ENCODE results near the gene IL31RA.

IL31RA gene

DNA sequence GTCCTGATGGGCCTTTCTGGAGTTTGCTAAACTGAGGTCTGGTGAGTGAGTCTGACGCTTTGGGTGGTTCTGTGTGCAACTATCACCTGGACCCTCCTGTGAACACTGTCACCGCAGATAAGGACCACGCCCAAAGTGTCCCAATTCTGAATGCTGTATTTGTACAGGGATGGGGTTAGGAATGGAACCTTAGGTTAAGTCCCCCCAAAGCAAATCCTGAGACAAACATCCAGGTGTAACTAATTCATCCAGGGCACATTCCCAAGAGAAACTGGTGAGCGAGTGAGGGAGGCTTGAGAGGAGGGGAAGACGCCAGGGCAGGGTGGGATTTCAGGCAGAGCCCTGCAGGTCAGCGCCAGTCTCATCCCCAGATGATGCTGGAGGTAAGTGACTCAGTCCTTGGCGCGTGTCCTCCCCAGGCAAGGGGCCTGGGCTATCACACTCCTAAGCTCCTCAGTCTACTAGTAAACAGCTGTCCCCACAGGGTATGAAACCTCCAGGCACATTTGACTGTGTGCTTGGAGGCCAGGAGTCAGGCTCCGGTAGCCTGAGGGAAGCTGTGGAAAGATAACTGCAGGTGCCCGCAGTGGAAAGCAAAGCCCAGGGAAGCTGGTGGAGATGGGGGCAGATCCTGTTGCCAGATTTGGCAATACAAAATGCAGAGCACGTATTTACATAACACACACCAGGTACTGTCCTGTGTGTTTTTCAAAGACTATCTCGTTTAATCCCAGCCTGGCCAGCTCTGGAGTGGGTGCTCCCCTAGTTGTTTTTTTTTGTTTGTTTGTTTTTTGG lies 76.9 kb downstream of the IL31RA start:
- ATAC-seq, result no peak
- no peak for TF ChIP-seq PATZ1 (CRISPR knock-in tag; IDR thresholded peaks at IDR 0.05; ENCODE audit: borderline replicate concordance)

- ATAC-seq, result no peak
- no peak for TF ChIP-seq ZNF565 (CRISPR knock-in tag; conservative IDR thresholded peaks at IDR 0.05; ENCODE audit: low read depth)
- no peak for TF ChIP-seq SNAI2 (CRISPR knock-in tag; IDR thresholded peaks at IDR 0.05)
- no peak for TF ChIP-seq ARNTL (CRISPR knock-in tag; IDR thresholded peaks at IDR 0.05; ENCODE audit: borderline replicate concordance, low read depth)
- no peak for TF ChIP-seq ESRRG (CRISPR knock-in tag; IDR thresholded peaks at IDR 0.05)
- TF ChIP-seq, protein P1, sequence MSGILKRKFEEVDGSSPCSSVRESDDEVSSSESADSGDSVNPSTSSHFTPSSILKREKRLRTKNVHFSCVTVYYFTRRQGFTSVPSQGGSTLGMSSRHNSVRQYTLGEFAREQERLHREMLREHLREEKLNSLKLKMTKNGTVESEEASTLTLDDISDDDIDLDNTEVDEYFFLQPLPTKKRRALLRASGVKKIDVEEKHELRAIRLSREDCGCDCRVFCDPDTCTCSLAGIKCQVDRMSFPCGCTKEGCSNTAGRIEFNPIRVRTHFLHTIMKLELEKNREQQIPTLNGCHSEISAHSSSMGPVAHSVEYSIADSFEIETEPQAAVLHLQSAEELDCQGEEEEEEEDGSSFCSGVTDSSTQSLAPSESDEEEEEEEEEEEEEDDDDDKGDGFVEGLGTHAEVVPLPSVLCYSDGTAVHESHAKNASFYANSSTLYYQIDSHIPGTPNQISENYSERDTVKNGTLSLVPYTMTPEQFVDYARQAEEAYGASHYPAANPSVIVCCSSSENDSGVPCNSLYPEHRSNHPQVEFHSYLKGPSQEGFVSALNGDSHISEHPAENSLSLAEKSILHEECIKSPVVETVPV (CRISPR knock-in tag; IDR thresholded peaks at IDR 0.05), result no peak
- TF ChIP-seq TCF4 (CRISPR knock-in tag; IDR thresholded peaks at IDR 0.05; ENCODE audit: borderline replicate concordance), result no peak
- TF ChIP-seq, protein P2, sequence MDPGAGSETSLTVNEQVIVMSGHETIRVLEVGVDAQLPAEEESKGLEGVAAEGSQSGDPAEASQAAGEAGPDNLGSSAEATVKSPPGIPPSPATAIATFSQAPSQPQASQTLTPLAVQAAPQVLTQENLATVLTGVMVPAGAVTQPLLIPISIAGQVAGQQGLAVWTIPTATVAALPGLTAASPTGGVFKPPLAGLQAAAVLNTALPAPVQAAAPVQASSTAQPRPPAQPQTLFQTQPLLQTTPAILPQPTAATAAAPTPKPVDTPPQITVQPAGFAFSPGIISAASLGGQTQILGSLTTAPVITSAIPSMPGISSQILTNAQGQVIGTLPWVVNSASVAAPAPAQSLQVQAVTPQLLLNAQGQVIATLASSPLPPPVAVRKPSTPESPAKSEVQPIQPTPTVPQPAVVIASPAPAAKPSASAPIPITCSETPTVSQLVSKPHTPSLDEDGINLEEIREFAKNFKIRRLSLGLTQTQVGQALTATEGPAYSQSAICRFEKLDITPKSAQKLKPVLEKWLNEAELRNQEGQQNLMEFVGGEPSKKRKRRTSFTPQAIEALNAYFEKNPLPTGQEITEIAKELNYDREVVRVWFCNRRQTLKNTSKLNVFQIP (CRISPR knock-in tag; IDR thresholded peaks at IDR 0.05; ENCODE audit: borderline replicate concordance, low read depth), result no peak
- TF ChIP-seq RARB (CRISPR knock-in tag; IDR thresholded peaks at IDR 0.05), result no peak
- TF ChIP-seq, protein P3, sequence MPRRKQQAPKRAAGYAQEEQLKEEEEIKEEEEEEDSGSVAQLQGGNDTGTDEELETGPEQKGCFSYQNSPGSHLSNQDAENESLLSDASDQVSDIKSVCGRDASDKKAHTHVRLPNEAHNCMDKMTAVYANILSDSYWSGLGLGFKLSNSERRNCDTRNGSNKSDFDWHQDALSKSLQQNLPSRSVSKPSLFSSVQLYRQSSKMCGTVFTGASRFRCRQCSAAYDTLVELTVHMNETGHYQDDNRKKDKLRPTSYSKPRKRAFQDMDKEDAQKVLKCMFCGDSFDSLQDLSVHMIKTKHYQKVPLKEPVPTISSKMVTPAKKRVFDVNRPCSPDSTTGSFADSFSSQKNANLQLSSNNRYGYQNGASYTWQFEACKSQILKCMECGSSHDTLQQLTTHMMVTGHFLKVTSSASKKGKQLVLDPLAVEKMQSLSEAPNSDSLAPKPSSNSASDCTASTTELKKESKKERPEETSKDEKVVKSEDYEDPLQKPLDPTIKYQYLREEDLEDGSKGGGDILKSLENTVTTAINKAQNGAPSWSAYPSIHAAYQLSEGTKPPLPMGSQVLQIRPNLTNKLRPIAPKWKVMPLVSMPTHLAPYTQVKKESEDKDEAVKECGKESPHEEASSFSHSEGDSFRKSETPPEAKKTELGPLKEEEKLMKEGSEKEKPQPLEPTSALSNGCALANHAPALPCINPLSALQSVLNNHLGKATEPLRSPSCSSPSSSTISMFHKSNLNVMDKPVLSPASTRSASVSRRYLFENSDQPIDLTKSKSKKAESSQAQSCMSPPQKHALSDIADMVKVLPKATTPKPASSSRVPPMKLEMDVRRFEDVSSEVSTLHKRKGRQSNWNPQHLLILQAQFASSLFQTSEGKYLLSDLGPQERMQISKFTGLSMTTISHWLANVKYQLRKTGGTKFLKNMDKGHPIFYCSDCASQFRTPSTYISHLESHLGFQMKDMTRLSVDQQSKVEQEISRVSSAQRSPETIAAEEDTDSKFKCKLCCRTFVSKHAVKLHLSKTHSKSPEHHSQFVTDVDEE (CRISPR knock-in tag; IDR thresholded peaks at IDR 0.05), result no peak
- TF ChIP-seq ZNF70 (CRISPR knock-in tag; IDR thresholded peaks at IDR 0.05), result no peak
- TF ChIP-seq PPARA (CRISPR knock-in tag; IDR thresholded peaks at IDR 0.05; ENCODE audit: borderline replicate concordance), result no peak
Measured at GRCh38 chr5:55929020-55929799, 78.1 kb downstream of the IL31RA start.

GRCh38 chr5:55932700-55933099 lies 81.5 kb downstream of the IL31RA start:
- no peak for ATAC-seq
- TF ChIP-seq CSDC2 (CRISPR knock-in tag; IDR thresholded peaks at IDR 0.05) (no peak), ARNTL (CRISPR knock-in tag; IDR thresholded peaks at IDR 0.05; ENCODE audit: borderline replicate concordance, low read depth) (no peak)

DNA sequence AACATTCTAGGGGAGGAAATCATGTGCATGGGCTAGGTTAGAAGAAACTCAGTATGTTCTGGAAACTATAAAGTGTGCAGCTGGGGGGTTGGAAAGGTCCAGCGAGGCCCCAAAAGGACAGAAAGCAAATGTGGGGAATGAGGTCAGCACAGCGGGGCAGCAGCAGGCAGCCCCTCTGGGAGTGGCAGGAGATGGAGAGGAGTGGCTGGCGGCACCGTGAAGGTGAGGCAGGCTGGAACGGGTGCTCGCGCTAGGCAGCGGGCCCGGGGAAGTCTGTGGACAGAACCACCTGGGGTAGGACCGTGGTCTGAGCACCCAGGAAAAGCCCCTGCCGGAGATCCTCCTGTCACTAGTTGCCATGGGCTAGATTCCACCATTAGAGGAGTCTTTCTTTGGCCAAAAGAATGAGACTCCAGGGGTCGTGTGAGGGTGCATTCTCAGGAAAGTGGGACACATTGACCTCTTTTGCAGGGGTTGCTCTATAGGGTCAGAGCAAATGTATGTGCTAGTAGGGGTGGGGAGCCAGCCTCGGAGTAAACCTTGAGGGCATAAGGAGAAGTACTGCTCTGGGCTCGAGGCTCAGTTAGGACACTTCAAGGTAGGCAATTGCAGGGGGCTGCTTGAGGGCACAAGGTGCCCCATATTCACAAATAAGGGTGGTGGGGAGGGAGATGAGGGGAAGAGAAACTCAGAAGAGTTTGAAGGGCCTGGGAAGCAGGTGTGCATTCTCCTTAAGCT lies 82.4 kb downstream of the IL31RA start:
- no peak for ATAC-seq
- TF ChIP-seq ZNF70 (CRISPR knock-in tag; IDR thresholded peaks at IDR 0.05), result no peak
- no peak for TF ChIP-seq TOX (CRISPR knock-in tag; IDR thresholded peaks at IDR 0.05; ENCODE audit: borderline replicate concordance)
- TF ChIP-seq ZC3H10 (CRISPR knock-in tag; IDR thresholded peaks at IDR 0.05), result no peak
- no peak for TF ChIP-seq ESRRG (CRISPR knock-in tag; IDR thresholded peaks at IDR 0.05)
- TF ChIP-seq ZFP3 (CRISPR knock-in tag; IDR thresholded peaks at IDR 0.05), result no peak
- TF ChIP-seq BACH2 (CRISPR knock-in tag; IDR thresholded peaks at IDR 0.05; ENCODE audit: borderline replicate concordance), result no peak
- TF ChIP-seq ZNF565 (CRISPR knock-in tag; conservative IDR thresholded peaks at IDR 0.05; ENCODE audit: low read depth), result no peak
- TF ChIP-seq, protein P3 (CRISPR knock-in tag; IDR thresholded peaks at IDR 0.05), result no peak
- no peak for TF ChIP-seq CREB5 (CRISPR knock-in tag; IDR thresholded peaks at IDR 0.05; ENCODE audit: low read depth)
- TF ChIP-seq ZFP30 (CRISPR knock-in tag; IDR thresholded peaks at IDR 0.05), result no peak
- TF ChIP-seq SNAI2 (CRISPR knock-in tag; IDR thresholded peaks at IDR 0.05), result no peak
